Calu3 (cell line): ENCODE data around the gene DNM2. TPM values are rescaled to one million over a fixed set of nuclear protein-coding genes. Genes with fewer than 3 reads are reported as not detected.

Source experiments
- BruUV-seq: library from RNA; stranded (reverse); fragments of 400-500 nt; replicated peaks from 2 replicates; lab custom pipeline; 2021; lab: Mats Ljungman, UMichigan
- CTCF ChIA-PET: fragments of 300-600 bp; sonication (Branson Sonifier 250); formaldehyde crosslinking; loops from one replicate; lab custom pipeline; 2022; ENCODE audit warnings: antibody characterized with exemption; lab: Charles Lee
- DNase-seq: peaks from one replicate; pipeline ENCODE4 v3.0.0; 2022
- H3K27ac Mint-ChIP-seq: one replicate; pipeline ENCODE4 v1.8.0; 2022; ENCODE audit warnings: mixed read lengths; ENCODE audit not compliant: unreplicated experiment
- H3K27me3 Mint-ChIP-seq: one replicate; pipeline ENCODE4 v1.8.0; 2022; ENCODE audit warnings: mixed read lengths; ENCODE audit not compliant: unreplicated experiment
- H3K36me3 Mint-ChIP-seq: one replicate; pipeline ENCODE4 v1.8.0; 2022; ENCODE audit warnings: mild to moderate bottlenecking, moderate library complexity, mixed read lengths; ENCODE audit not compliant: insufficient read depth, unreplicated experiment
- H3K4me1 Mint-ChIP-seq: one replicate; pipeline ENCODE4 v1.8.0; 2022; ENCODE audit warnings: mild to moderate bottlenecking, low read depth, mixed read lengths; ENCODE audit not compliant: unreplicated experiment
- H3K4me3 Mint-ChIP-seq: one replicate; pipeline ENCODE4 v1.8.0; 2022; ENCODE audit warnings: mild to moderate bottlenecking, low read depth, moderate library complexity, mixed read lengths; ENCODE audit not compliant: unreplicated experiment
- H3K9me3 Mint-ChIP-seq: one replicate; pipeline ENCODE4 v1.8.0; 2022; ENCODE audit warnings: low read depth, mixed read lengths; ENCODE audit not compliant: unreplicated experiment
- intact Hi-C: fragments of 100-400 bp; cut with micrococcal nuclease; formaldehyde crosslinking; loops from one replicate; pipeline ENCODE4 v1.10.0; 2022; ENCODE audit not compliant: unreplicated experiment
- total RNA-seq: library from RNA; stranded (reverse); gene quantifications from 2 replicates; pipeline ENCODE4 v1.2.3, GENCODE V29; 2022
- TF ChIP-seq, protein P1 (sequence below): fragments of 200-600 bp; IDR thresholded peaks from one replicate; pipeline ENCODE4 v1.8.0; 2022; ENCODE audit warnings: antibody characterized with exemption; ENCODE audit not compliant: unreplicated experiment

The DNM2 gene
- total RNA-seq, 1 experiment from 2014 or later, result 126 TPM

DNA sequence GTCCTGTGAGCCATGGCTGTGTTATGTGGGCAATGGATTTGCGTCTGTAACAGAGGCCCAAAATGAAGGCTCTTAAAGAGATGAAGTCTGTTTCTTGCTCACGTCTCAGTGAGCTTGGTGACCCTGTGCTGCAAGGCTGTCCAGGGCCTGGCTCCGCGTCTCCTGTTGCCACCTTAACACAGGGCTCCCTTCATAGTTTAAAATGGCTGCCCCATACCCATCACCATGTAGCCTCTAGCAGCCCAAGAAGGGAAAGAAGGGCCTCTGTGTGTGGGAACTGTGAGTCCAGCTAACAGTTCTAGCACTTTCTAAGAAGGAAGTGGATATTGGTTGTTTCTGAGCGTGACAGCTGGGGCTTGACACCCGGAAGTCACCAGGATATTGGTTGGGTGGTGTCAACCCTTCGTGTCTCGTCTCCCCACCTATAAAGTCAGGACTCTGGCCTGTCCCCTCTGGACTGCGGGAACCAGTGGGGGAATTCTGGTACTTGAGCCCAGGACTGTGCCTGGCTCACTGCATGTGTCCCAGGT lies 97.2 kb downstream of the DNM2 start:
- Mint-ChIP-seq H3K27ac (no peak overlapping the region), H3K27me3 (no peaks in the 10 kb centered on the region), H3K4me1 (no peaks in the 10 kb centered on the region), H3K36me3 (peaks cover 13% of the 10 kb centered on the region), H3K9me3 (no peaks in the 10 kb centered on the region), H3K4me3 (no peak overlapping the region)
- CTCF ChIA-PET, result no interaction called here
- DNase-seq, result no peak
- TF ChIP-seq, protein P1, sequence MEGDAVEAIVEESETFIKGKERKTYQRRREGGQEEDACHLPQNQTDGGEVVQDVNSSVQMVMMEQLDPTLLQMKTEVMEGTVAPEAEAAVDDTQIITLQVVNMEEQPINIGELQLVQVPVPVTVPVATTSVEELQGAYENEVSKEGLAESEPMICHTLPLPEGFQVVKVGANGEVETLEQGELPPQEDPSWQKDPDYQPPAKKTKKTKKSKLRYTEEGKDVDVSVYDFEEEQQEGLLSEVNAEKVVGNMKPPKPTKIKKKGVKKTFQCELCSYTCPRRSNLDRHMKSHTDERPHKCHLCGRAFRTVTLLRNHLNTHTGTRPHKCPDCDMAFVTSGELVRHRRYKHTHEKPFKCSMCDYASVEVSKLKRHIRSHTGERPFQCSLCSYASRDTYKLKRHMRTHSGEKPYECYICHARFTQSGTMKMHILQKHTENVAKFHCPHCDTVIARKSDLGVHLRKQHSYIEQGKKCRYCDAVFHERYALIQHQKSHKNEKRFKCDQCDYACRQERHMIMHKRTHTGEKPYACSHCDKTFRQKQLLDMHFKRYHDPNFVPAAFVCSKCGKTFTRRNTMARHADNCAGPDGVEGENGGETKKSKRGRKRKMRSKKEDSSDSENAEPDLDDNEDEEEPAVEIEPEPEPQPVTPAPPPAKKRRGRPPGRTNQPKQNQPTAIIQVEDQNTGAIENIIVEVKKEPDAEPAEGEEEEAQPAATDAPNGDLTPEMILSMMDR, result no peak
- no TSS peak for BruUV-seq
- intact Hi-C loops, result no loop called here

DNA sequence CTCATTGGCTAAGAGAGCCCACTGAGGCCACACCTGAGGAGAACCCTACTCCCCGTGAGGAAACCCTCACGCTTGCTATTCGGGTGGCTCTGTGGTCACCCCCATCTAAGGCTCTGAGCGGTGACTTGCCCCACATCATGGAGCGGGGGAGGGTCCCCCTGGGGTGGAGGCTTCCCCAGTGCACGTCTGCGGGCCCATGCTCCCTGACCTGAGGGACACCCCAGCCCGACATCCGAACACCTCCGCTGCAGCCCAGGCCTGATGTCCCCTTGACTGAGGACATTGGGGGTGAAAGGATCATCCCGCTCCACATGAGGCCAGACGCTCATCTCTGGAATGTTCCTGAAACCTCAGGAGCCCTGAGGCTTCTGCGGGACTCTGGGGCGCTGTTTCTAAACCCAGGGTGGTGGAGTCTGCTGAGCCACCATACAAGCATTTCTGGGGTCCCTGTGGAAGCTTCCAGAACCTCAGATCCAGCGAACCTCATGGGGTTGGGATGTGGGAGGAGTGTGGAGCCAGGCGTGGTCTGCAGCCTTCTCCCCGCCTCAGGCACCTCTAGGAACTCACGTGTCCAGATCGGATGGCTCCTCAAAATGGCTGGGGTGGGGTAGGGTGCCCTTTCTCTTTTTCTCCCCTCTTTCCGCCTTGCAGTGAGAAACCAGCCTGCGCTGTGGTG lies 98.2 kb downstream of the DNM2 start:
- H3K4me3 Mint-ChIP-seq, result no peak overlapping the region
- no peaks in the 10 kb centered on the region for H3K4me1 Mint-ChIP-seq
- no peak overlapping the region for H3K27ac Mint-ChIP-seq
- no peaks in the 10 kb centered on the region for H3K27me3 Mint-ChIP-seq
- TF ChIP-seq, protein P1, result no peak
- no peaks in the 10 kb centered on the region for H3K9me3 Mint-ChIP-seq
- peaks cover 23% of the 10 kb centered on the region for H3K36me3 Mint-ChIP-seq
- CTCF ChIA-PET, result interaction anchor here (0.6 kb wide), 1 partner anchor 8 kb away, joined by 3 read pairs; no protein-coding TSS in a partner anchor
- intact Hi-C loops, result no loop called here
- no TSS peak for BruUV-seq
- no peak for DNase-seq

DNA sequence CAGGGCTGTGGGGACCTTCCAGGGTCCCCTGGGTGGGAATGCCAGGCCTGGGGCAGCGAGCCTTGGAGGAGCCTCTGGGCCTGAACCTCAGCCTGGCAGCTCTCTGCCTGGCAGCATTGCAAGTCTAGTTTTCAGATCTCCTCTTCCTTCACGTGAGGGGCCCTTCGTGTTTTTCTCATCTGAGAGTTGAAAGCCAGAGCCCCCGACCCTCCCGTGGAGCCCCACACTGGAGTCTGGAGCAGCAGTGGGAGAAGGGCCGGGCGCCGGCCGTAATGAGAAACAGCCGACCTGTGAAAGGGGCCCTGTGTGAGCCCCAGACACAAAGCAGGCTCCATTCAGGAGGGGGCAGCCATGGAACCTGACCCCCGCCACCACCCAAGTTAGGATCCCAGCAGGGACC lies 98.8 kb downstream of the DNM2 start:
- intact Hi-C loops, result no loop called here
- no peaks in the 10 kb centered on the region for H3K4me1 Mint-ChIP-seq
- DNase-seq, result no peak
- H3K9me3 Mint-ChIP-seq, result no peaks in the 10 kb centered on the region
- no peak overlapping the region for H3K27ac Mint-ChIP-seq
- BruUV-seq, result no TSS peak
- H3K36me3 Mint-ChIP-seq, result peaks cover 25% of the 10 kb centered on the region
- CTCF ChIA-PET, result interaction anchor here (0.6 kb wide), 1 partner anchor 9 kb away, joined by 3 read pairs; no protein-coding TSS in a partner anchor
- H3K4me3 Mint-ChIP-seq, result no peak overlapping the region
- no peaks in the 10 kb centered on the region for H3K27me3 Mint-ChIP-seq
- TF ChIP-seq, protein P1, result no peak

DNA sequence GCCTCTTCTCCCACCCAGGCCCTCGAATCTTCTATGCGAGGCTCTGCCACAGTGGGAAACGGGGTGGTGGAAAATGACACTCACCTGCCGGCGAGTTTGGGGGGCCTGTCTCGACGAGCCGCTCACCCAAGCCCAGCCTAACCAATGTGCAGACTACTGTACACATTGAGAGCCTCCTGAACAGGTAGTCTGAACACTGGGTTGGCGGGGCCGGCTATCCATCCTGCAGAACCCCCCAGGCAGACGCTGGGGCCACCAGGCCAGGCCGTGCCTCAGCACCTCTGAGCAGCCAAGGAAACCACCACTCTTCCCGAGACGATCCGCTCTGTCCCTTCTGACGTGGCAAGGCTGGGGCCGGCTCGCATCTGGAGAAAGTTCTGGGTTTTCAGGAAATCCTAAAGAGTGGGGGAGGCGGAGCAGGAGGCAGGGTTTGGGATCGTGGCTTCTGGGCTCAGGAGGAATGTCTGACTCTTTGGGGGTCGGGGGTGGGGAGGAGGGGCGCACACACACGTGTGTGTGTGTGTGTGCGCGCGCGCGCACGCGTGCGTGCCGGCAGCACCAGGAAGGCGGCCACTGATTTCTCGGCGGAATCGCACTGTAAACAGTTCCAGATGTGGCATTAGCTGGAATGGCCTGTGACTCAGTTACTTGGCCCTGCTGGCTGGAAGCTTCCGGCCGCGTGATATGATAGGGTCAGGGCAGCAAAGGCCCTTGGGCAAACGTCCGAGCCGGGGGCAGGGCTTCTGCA lies 99.6 kb downstream of the DNM2 start:
- H3K9me3 Mint-ChIP-seq, result no peaks in the 10 kb centered on the region
- H3K27me3 Mint-ChIP-seq, result no peaks in the 10 kb centered on the region
- no peak overlapping the region for H3K4me3 Mint-ChIP-seq
- TF ChIP-seq, protein P1, result no peak
- intact Hi-C loops, result no loop called here
- CTCF ChIA-PET, result interaction anchor here (0.5 kb wide), 1 partner anchor 44 kb away, joined by 7 read pairs; no protein-coding TSS in a partner anchor
- BruUV-seq, result no TSS peak
- no peaks in the 10 kb centered on the region for H3K4me1 Mint-ChIP-seq
- no peak for DNase-seq
- no peak overlapping the region for H3K27ac Mint-ChIP-seq
- peaks cover 20% of the 10 kb centered on the region for H3K36me3 Mint-ChIP-seq
